GM12878 (cell line): ENCODE results near the gene CUL4A. TPM values are rescaled to one million over a fixed set of nuclear protein-coding genes. Genes with fewer than 3 reads are reported as not detected.

Source experiments
- ATAC-seq: fragments of 200-7000 bp; cut with Tn5 transposase; 3 replicates; pipeline ENCODE4 v1.9.1; 2020; ENCODE audit warnings: mild to moderate bottlenecking, moderate library complexity
- BruUV-seq: library from RNA; stranded (reverse); fragments of 400-500 nt; replicated peaks from 2 replicates; lab custom pipeline; 2021; lab: Mats Ljungman, UMichigan
- CTCF ChIA-PET: fragments of 300-600 bp; sonication (Branson Sonifier 250); formaldehyde crosslinking; extraction: SDS; loops from one replicate; lab custom pipeline; 2021; ENCODE audit warnings: inconsistent platforms; lab: Yijun Ruan, JAX
- POLR2A ChIA-PET: fragments of 350-600 bp; formaldehyde crosslinking; extraction: SDS; loops from one replicate; lab custom pipeline; 2021; ENCODE audit warnings: inconsistent platforms; lab: Charles Lee
- RAD21 ChIA-PET: fragments of 300-600 bp; sonication (Branson Sonifier 250); formaldehyde crosslinking; loops from one replicate; lab custom pipeline; 2023; ENCODE audit warnings: antibody characterized with exemption; ENCODE audit not compliant: unreplicated experiment; lab: Charles Lee
- SMC1A ChIA-PET: fragments of 300-600 bp; sonication (Branson Sonifier 250); formaldehyde crosslinking; loops from one replicate; lab custom pipeline; 2023; ENCODE audit not compliant: unreplicated experiment, uncharacterized antibody; lab: Charles Lee
- DNase-seq: peaks from one replicate; pipeline ENCODE4 v3.0.0-alpha.2; 2011; ENCODE audit warnings: low read depth, low spot score
- FAIRE-seq: peaks from 3 replicates; lab custom pipeline; 2011; peaks lifted over from hg19 to GRCh38; lab: Jason Lieb, UNC
- H2AFZ ChIP-seq: 2 replicates; pipeline ENCODE4 v1.6.0; 2011; ENCODE audit warnings: low read depth, low read length, control low read depth; ENCODE audit not compliant: control insufficient read depth
- H3K27ac ChIP-seq: 2 replicates; pipeline ENCODE4 v1.5.1; 2011; ENCODE audit warnings: control low read depth; ENCODE audit not compliant: control insufficient read depth, insufficient read depth
- H3K27me3 ChIP-seq, 2 experiments: replicated peaks in 1 of 2; 2 replicates each; pipeline versions ENCODE4 v1.6.0 to v1.6.1; 2011; ENCODE audit warnings: low read length in 1 of 2; ENCODE audit not compliant: control insufficient read depth in 2 of 2, insufficient read depth in 2 of 2
- H3K36me3 ChIP-seq, 2 experiments: 2 replicates each; pipeline ENCODE4 v1.5.1; 2011; ENCODE audit warnings: low read length in 1 of 2; ENCODE audit not compliant: control insufficient read depth in 2 of 2, insufficient read depth in 2 of 2
- H3K4me1 ChIP-seq: 2 replicates; pipeline ENCODE4 v1.6.1; 2011; ENCODE audit warnings: mild to moderate bottlenecking, low read length, moderate library complexity, mixed read lengths; ENCODE audit not compliant: control insufficient read depth, insufficient read depth
- H3K4me2 ChIP-seq: 2 replicates; pipeline ENCODE4 v1.6.0; 2011; ENCODE audit warnings: control low read depth; ENCODE audit not compliant: control insufficient read depth, insufficient read depth
- H3K4me3 ChIP-seq: fragments of 200-600 bp; sonication (generic); 2 replicates; pipeline ENCODE4 v1.5.1; 2016
- H3K79me2 ChIP-seq: 2 replicates; pipeline ENCODE4 v1.6.0; 2011; ENCODE audit warnings: low read length; ENCODE audit not compliant: control insufficient read depth, insufficient read depth
- H3K9ac ChIP-seq: 2 replicates; pipeline ENCODE4 v1.8.0; 2011; ENCODE audit warnings: low read length, control low read depth, mixed read lengths; ENCODE audit not compliant: control insufficient read depth, insufficient read depth
- H3K9me3 ChIP-seq: replicated peaks from 3 replicates; pipeline ENCODE4 v1.5.1; 2011; ENCODE audit warnings: mild to moderate bottlenecking, low read length; ENCODE audit not compliant: control insufficient read depth, insufficient read depth
- H4K20me1 ChIP-seq: 2 replicates; pipeline ENCODE4 v1.6.0; 2011; ENCODE audit not compliant: control insufficient read depth, insufficient read depth
- ATF7 ChIP-seq: fragments of 450-650 bp; IDR thresholded peaks from 2 replicates; pipeline ENCODE4 v1.6.1; 2016; ENCODE audit warnings: low read depth, mild to moderate bottlenecking
- EP300 ChIP-seq, 2 experiments: fragments of 150-350 bp in 1 of 2; IDR thresholded peaks; 2 replicates each; pipeline ENCODE4 v1.6.1; 2011 to 2012; ENCODE audit warnings: low read depth in 2 of 2, low read length in 2 of 2, borderline replicate concordance in 1 of 2, improper control_type of control experiment in 1 of 2, inconsistent platforms in 1 of 2; ENCODE audit not compliant: control insufficient read depth in 1 of 2
- EZH2 ChIP-seq: IDR thresholded peaks from 2 replicates; pipeline ENCODE4 v1.6.1; 2012; ENCODE audit warnings: low read depth, mild to moderate bottlenecking, control low read depth, inconsistent platforms, low read length, borderline replicate concordance; ENCODE audit not compliant: control insufficient read depth
- FOXK2 ChIP-seq: fragments of 450-650 bp; IDR thresholded peaks from 2 replicates; pipeline ENCODE4 v1.6.1; 2017; ENCODE audit warnings: mild to moderate bottlenecking, moderate library complexity
- MEF2A ChIP-seq: IDR thresholded peaks from 2 replicates; pipeline ENCODE4 v1.6.1; 2011; ENCODE audit warnings: low read depth, mild to moderate bottlenecking, low read length, moderate library complexity; ENCODE audit not compliant: insufficient read depth
- NR2C2 ChIP-seq: IDR thresholded peaks from 2 replicates; pipeline ENCODE4 v1.6.1; 2011; ENCODE audit warnings: borderline replicate concordance, low read depth; ENCODE audit not compliant: control insufficient read depth, insufficient read length
- PRDM15 ChIP-seq: fragments of 450-650 bp; formaldehyde crosslinking; IDR thresholded peaks from 2 replicates; pipeline ENCODE4 v1.4.0; 2020; ENCODE audit warnings: mild to moderate bottlenecking, moderate library complexity
- SPI1 ChIP-seq: IDR thresholded peaks from 2 replicates; pipeline ENCODE4 v1.6.1; 2011; ENCODE audit warnings: low read depth, mild to moderate bottlenecking, low read length, moderate library complexity, borderline replicate concordance; ENCODE audit not compliant: insufficient read depth
- STAT1 ChIP-seq: fragments of 450-650 bp; conservative IDR thresholded peaks from 2 replicates; pipeline ENCODE4 v1.6.1; 2014; ENCODE audit warnings: antibody characterized with exemption, mild to moderate bottlenecking
- TCF3 ChIP-seq: IDR thresholded peaks from 2 replicates; pipeline ENCODE4 v1.6.1; 2012; ENCODE audit warnings: low read depth, mild to moderate bottlenecking, low read length, borderline replicate concordance; ENCODE audit not compliant: insufficient read depth
- TCF7 ChIP-seq: IDR thresholded peaks from 2 replicates; pipeline ENCODE4 v1.6.1; 2014; ENCODE audit warnings: antibody characterized with exemption, borderline replicate concordance
- YBX1 ChIP-seq: fragments of 450-650 bp; IDR thresholded peaks from 2 replicates; pipeline ENCODE4 v1.6.1; 2016; ENCODE audit warnings: antibody characterized with exemption
- ZBTB40 ChIP-seq: fragments of 450-650 bp; IDR thresholded peaks from 2 replicates; pipeline ENCODE4 v1.6.1; 2016; ENCODE audit warnings: mild to moderate bottlenecking, moderate library complexity, borderline replicate concordance
- ZNF274 ChIP-seq: IDR thresholded peaks from one replicate; pipeline ENCODE4 v1.8.0; 2011; ENCODE audit not compliant: insufficient read length, insufficient read depth
- WGBS: methylation state at CpG from one replicate; pipeline ENCODE4 v1.1.6; 2016; ENCODE audit warnings: low lambda C conversion rate; ENCODE audit not compliant: insufficient replicate concordance, insufficient coverage; ENCODE audit errors: missing lambda C conversion rate; 5-methylcytosine and 5-hydroxymethylcytosine counted together
- in situ Hi-C: fragments of 300-500 bp; cut with MboI; formaldehyde crosslinking; loops from 9 replicates; pipeline ENCODE4 v1.14.3; 2018; ENCODE audit warnings: mixed read lengths
- intact Hi-C: fragments of 100-400 bp; cut with micrococcal nuclease; formaldehyde crosslinking; loops from one replicate; pipeline ENCODE4 v1.14.2; 2022; ENCODE audit not compliant: unreplicated experiment
- polyA plus RNA-seq, 11 experiments: library from polyadenylated mRNA; depleted of rRNA in 4 of 11; unstranded in 6 of 11; stranded (reverse) in 5 of 11; fragments of >200 nt; fragmentation: Nextera tagmentation in 4 of 11; fragmentation: Illumina TruSeq in 1 of 11; extraction: Ambion mirVana in 4 of 11; extraction: Trizol in 1 of 11; gene quantifications; 1 replicate in 1 of 11; 2 replicates in 10 of 11; pipeline versions ENCODE4 v1.2.1 to v1.2.3, GENCODE V29; 2011 to 2016; ENCODE audit warnings: inconsistent platforms in 2 of 11, missing spikeins in 2 of 11, low read depth in 1 of 11
- total RNA-seq, 4 experiments: library from RNA; depleted of rRNA in 3 of 4; stranded (reverse); fragments of >200 nt in 3 of 4; fragmentation: Illumina TruSeq in 1 of 4; extraction: Trizol in 1 of 4; gene quantifications; 2 replicates each; pipeline versions ENCODE4 v1.2.1 to v1.2.3, GENCODE V29; 2013 to 2021

The CUL4A gene
- total and polyA plus RNA-seq, 10 of the 15 experiments (the other 5 are each of a cell fraction or from before 2014, with no cell fraction given) = 19.7 to 74.3 (median 55.6) TPM

- intact Hi-C loops (no loop called here), in situ Hi-C loops (no loop called here)
- FAIRE-seq (no peak), ATAC-seq (no peak), DNase-seq (no peak)
- no peak overlapping the region for H3K9ac ChIP-seq
- TF ChIP-seq FOXK2 (no peak), NR2C2 (no peak), TCF3 (no peak), STAT1 (no peak), ATF7 (no peak), TCF7 (no peak), YBX1 (no peak), EZH2 (no peak), SPI1 (no peak), ZBTB40 (no peak), MEF2A (no peak), PRDM15 (no peak), ZNF274 (no peak), EP300 (IDR thresholded peaks at IDR 0.05; ENCODE audit: borderline replicate concordance in 1 of 2, control insufficient read depth in 1 of 2, low read depth in 2 of 2, low read length in 2 of 2) (no peak)
- peaks cover 33% of the 10 kb centered on the region for H3K79me2 ChIP-seq
- 92% methylated on average over 13 of the region's 14 CpGs for WGBS
- H3K4me2 ChIP-seq = no peak overlapping the region
- H4K20me1 ChIP-seq = peaks cover 13% of the 10 kb centered on the region; the same call in 1 of the 2 replicates
- CTCF ChIA-PET = interaction anchor here (1.0 kb wide), 1 partner anchor 276 kb away, joined by 7 read pairs; no protein-coding TSS in a partner anchor
- no peaks in the 10 kb centered on the region for H3K27me3 ChIP-seq
- no peak overlapping the region for H2AFZ ChIP-seq
- no peak overlapping the region for H3K4me3 ChIP-seq
- SMC1A ChIA-PET = no interaction called here
- RAD21 ChIA-PET = no interaction called here
- H3K27ac ChIP-seq = no peak overlapping the region
- no peaks in the 10 kb centered on the region for H3K9me3 ChIP-seq
- peaks cover 10% of the 10 kb centered on the region for H3K4me1 ChIP-seq
- H3K36me3 ChIP-seq = peaks cover 12 to 21% of the 10 kb centered on the region in 2 experiments
- no TSS peak for BruUV-seq
- POLR2A ChIA-PET = no interaction called here
Observed at GRCh38 chr13:113219256-113219940, 10.0 kb downstream of the CUL4A start.
